ENCODE results near the gene SLC47A1.

Gene SLC47A1

GRCh38 chr17:19546289-19547065 lies 12.8 kb downstream of the SLC47A1 start:
- peak in 1 of 2 donors; percentile 2 for DNase-seq
- Histone ChIP-seq H3K9me3 (ENCODE audit: insufficient read depth, low read depth, low read length) (no peaks in the 10 kb centered on the region), H3K18ac (ENCODE audit: low read length) (no peak overlapping the region), H4K91ac (ENCODE audit: low read depth, low read length) (no peak overlapping the region), H3K79me2 (ENCODE audit: control insufficient read depth, insufficient read depth, low read length, poor library complexity) (no peaks in the 10 kb centered on the region), H2AK5ac (ENCODE audit: low read length) (no peak overlapping the region), H4K12ac (ENCODE audit: low read depth, low read length) (no peak overlapping the region), H3K14ac (ENCODE audit: low read length) (no peak overlapping the region), H2BK5ac (ENCODE audit: low read depth, low read length, poor library complexity) (no peak overlapping the region), H3K4me1 (ENCODE audit: control insufficient read depth in 1 of 2, insufficient read depth in 2 of 2, low read length in 2 of 2) (no peaks in the 10 kb centered on the region), H3K27me3 (ENCODE audit: insufficient read depth, low read length) (no peaks in the 10 kb centered on the region), H2BK120ac (ENCODE audit: insufficient read depth, low read length, poor library complexity) (no peak overlapping the region), H3K79me1 (ENCODE audit: low read length) (no peaks in the 10 kb centered on the region), H3K23ac (ENCODE audit: low read length) (no peak overlapping the region), H3K4me3 (ENCODE audit: low read depth, low read length) (no peak overlapping the region), H3K4ac (ENCODE audit: low read depth, low read length) (no peak overlapping the region), H3K4me2 (ENCODE audit: low read length) (no peak overlapping the region), H3K36me3 (ENCODE audit: control insufficient read depth in 1 of 2, insufficient read depth in 2 of 2, low read length in 2 of 2) (no peaks in the 10 kb centered on the region), H2BK12ac (ENCODE audit: low read length) (no peak overlapping the region), H4K8ac (ENCODE audit: low read depth, low read length) (no peak overlapping the region), H3K27ac (ENCODE audit: low read depth, low read length) (no peak overlapping the region), H2AFZ (ENCODE audit: insufficient read depth, low read length, poor library complexity) (no peak overlapping the region), H3K9ac (ENCODE audit: low read length) (no peak overlapping the region)
- no CpG with 5 or more reads among the region's 6 CpGs for WGBS (ENCODE audit: extremely low coverage, insufficient coverage, insufficient read length)

- H4K91ac ChIP-seq (ENCODE audit: low read depth, low read length), result no peak overlapping the region
- H3K4me2 ChIP-seq (ENCODE audit: low read length), result no peak overlapping the region
- no peaks in the 10 kb centered on the region for H3K36me3 ChIP-seq (ENCODE audit: control insufficient read depth in 1 of 2, insufficient read depth in 2 of 2, low read length in 2 of 2)
- no peak overlapping the region for H3K27ac ChIP-seq (ENCODE audit: low read depth, low read length)
- no peak overlapping the region for H4K12ac ChIP-seq (ENCODE audit: low read depth, low read length)
- H2AFZ ChIP-seq (ENCODE audit: insufficient read depth, low read length, poor library complexity), result no peak overlapping the region
- H3K4ac ChIP-seq (ENCODE audit: low read depth, low read length), result no peak overlapping the region
- no peak overlapping the region for H3K23ac ChIP-seq (ENCODE audit: low read length)
- H2BK12ac ChIP-seq (ENCODE audit: low read length), result no peak overlapping the region
- no peak overlapping the region for H2BK5ac ChIP-seq (ENCODE audit: low read depth, low read length, poor library complexity)
- no peak for DNase-seq
- H3K9ac ChIP-seq (ENCODE audit: low read length), result no peak overlapping the region
- no peaks in the 10 kb centered on the region for H3K9me3 ChIP-seq (ENCODE audit: insufficient read depth, low read depth, low read length)
- H3K27me3 ChIP-seq (ENCODE audit: insufficient read depth, low read length), result no peaks in the 10 kb centered on the region
- no peak overlapping the region for H2AK5ac ChIP-seq (ENCODE audit: low read length)
- H2BK120ac ChIP-seq (ENCODE audit: insufficient read depth, low read length, poor library complexity), result no peak overlapping the region
- no peaks in the 10 kb centered on the region for H3K79me2 ChIP-seq (ENCODE audit: control insufficient read depth, insufficient read depth, low read length, poor library complexity)
- H3K14ac ChIP-seq (ENCODE audit: low read length), result no peak overlapping the region
- WGBS (ENCODE audit: extremely low coverage, insufficient coverage, insufficient read length), result no CpG with 5 or more reads among the region's 7 CpGs
- no peak overlapping the region for H3K4me3 ChIP-seq (ENCODE audit: low read depth, low read length)
- no peak overlapping the region for H3K18ac ChIP-seq (ENCODE audit: low read length)
- H3K4me1 ChIP-seq (ENCODE audit: control insufficient read depth in 1 of 2, insufficient read depth in 2 of 2, low read length in 2 of 2), result no peaks in the 10 kb centered on the region
- H4K8ac ChIP-seq (ENCODE audit: low read depth, low read length), result no peak overlapping the region
- H3K79me1 ChIP-seq (ENCODE audit: low read length), result no peaks in the 10 kb centered on the region
These were observed 16.3 kb downstream of the SLC47A1 start for GRCh38 chr17:19549746-19550623.

GRCh38 chr17:19551165-19551564 lies 17.5 kb downstream of the SLC47A1 start:
- H3K9me3 ChIP-seq (ENCODE audit: insufficient read depth, low read depth, low read length), result no peaks in the 10 kb centered on the region
- H3K27ac ChIP-seq (ENCODE audit: low read depth, low read length), result no peak overlapping the region
- H2BK12ac ChIP-seq (ENCODE audit: low read length), result no peak overlapping the region
- H4K12ac ChIP-seq (ENCODE audit: low read depth, low read length), result no peak overlapping the region
- no peak overlapping the region for H2AFZ ChIP-seq (ENCODE audit: insufficient read depth, low read length, poor library complexity)
- no peak for DNase-seq
- H3K27me3 ChIP-seq (ENCODE audit: insufficient read depth, low read length), result no peaks in the 10 kb centered on the region
- H3K79me2 ChIP-seq (ENCODE audit: control insufficient read depth, insufficient read depth, low read length, poor library complexity), result no peaks in the 10 kb centered on the region
- H3K9ac ChIP-seq (ENCODE audit: low read length), result no peak overlapping the region
- H2BK5ac ChIP-seq (ENCODE audit: low read depth, low read length, poor library complexity), result no peak overlapping the region
- H3K4ac ChIP-seq (ENCODE audit: low read depth, low read length), result no peak overlapping the region
- H4K8ac ChIP-seq (ENCODE audit: low read depth, low read length), result no peak overlapping the region
- no peak overlapping the region for H3K18ac ChIP-seq (ENCODE audit: low read length)
- H3K23ac ChIP-seq (ENCODE audit: low read length), result no peak overlapping the region
- no peak overlapping the region for H3K4me2 ChIP-seq (ENCODE audit: low read length)
- H3K4me3 ChIP-seq (ENCODE audit: low read depth, low read length), result no peak overlapping the region
- H3K14ac ChIP-seq (ENCODE audit: low read length), result no peak overlapping the region
- H2AK5ac ChIP-seq (ENCODE audit: low read length), result no peak overlapping the region
- H3K79me1 ChIP-seq (ENCODE audit: low read length), result no peaks in the 10 kb centered on the region
- H2BK120ac ChIP-seq (ENCODE audit: insufficient read depth, low read length, poor library complexity), result no peak overlapping the region
- no peak overlapping the region for H4K91ac ChIP-seq (ENCODE audit: low read depth, low read length)
- no peaks in the 10 kb centered on the region for H3K4me1 ChIP-seq (ENCODE audit: control insufficient read depth in 1 of 2, insufficient read depth in 2 of 2, low read length in 2 of 2)
- no peaks in the 10 kb centered on the region for H3K36me3 ChIP-seq (ENCODE audit: control insufficient read depth in 1 of 2, insufficient read depth in 2 of 2, low read length in 2 of 2)
- WGBS (ENCODE audit: extremely low coverage, insufficient coverage, insufficient read length), result no CpG with 5 or more reads among the region's 5 CpGs

GRCh38 chr17:19551591-19552148 lies 18.0 kb downstream of the SLC47A1 start:
- Histone ChIP-seq H3K79me1 (ENCODE audit: low read length) (no peaks in the 10 kb centered on the region), H3K9ac (ENCODE audit: low read length) (no peak overlapping the region), H3K4me3 (ENCODE audit: low read depth, low read length) (no peak overlapping the region), H2AK5ac (ENCODE audit: low read length) (no peak overlapping the region), H3K4ac (ENCODE audit: low read depth, low read length) (no peak overlapping the region), H3K18ac (ENCODE audit: low read length) (no peak overlapping the region), H4K12ac (ENCODE audit: low read depth, low read length) (no peak overlapping the region), H2BK5ac (ENCODE audit: low read depth, low read length, poor library complexity) (no peak overlapping the region), H4K8ac (ENCODE audit: low read depth, low read length) (no peak overlapping the region), H3K9me3 (ENCODE audit: insufficient read depth, low read depth, low read length) (no peaks in the 10 kb centered on the region), H3K4me1 (ENCODE audit: control insufficient read depth in 1 of 2, insufficient read depth in 2 of 2, low read length in 2 of 2) (no peaks in the 10 kb centered on the region), H3K23ac (ENCODE audit: low read length) (no peak overlapping the region), H3K27me3 (ENCODE audit: insufficient read depth, low read length) (no peaks in the 10 kb centered on the region), H2BK12ac (ENCODE audit: low read length) (no peak overlapping the region), H2BK120ac (ENCODE audit: insufficient read depth, low read length, poor library complexity) (no peak overlapping the region), H3K79me2 (ENCODE audit: control insufficient read depth, insufficient read depth, low read length, poor library complexity) (no peaks in the 10 kb centered on the region), H4K91ac (ENCODE audit: low read depth, low read length) (no peak overlapping the region), H3K4me2 (ENCODE audit: low read length) (no peak overlapping the region), H3K36me3 (ENCODE audit: control insufficient read depth in 1 of 2, insufficient read depth in 2 of 2, low read length in 2 of 2) (no peaks in the 10 kb centered on the region), H2AFZ (ENCODE audit: insufficient read depth, low read length, poor library complexity) (no peak overlapping the region), H3K14ac (ENCODE audit: low read length) (no peak overlapping the region), H3K27ac (ENCODE audit: low read depth, low read length) (no peak overlapping the region)
- WGBS (ENCODE audit: extremely low coverage, insufficient coverage, insufficient read length), result no CpG with 5 or more reads among the region's 9 CpGs
- DNase-seq, result no peak
